ENCODE data around the gene TXN.

GRCh38 chr9:110288503-110288902 lies 32.2 kb upstream of the TXN start:
- TF ChIP-seq CTCF (IDR thresholded peaks at IDR 0.05; ENCODE audit: control extremely low read depth in 1 of 3, insufficient read depth in 1 of 3, low read depth in 1 of 3, low read length in 3 of 3) (no peak), ASH2L (IDR thresholded peaks at IDR 0.05; ENCODE audit: low read length) (no peak), EP300 (IDR thresholded peaks at IDR 0.05; ENCODE audit: borderline replicate concordance in 1 of 2, low read depth in 2 of 2, low read length in 2 of 2) (no peak), RBBP5 (IDR thresholded peaks at IDR 0.05; ENCODE audit: borderline replicate concordance, low read depth, low read length) (no peak), POLR2AphosphoS5 (IDR thresholded peaks at IDR 0.05; ENCODE audit: low read depth, low read length) (no peak), RAD21 (IDR thresholded peaks at IDR 0.05 in 1 of 2, conservative IDR thresholded peaks at IDR 0.05 in 1 of 2; ENCODE audit: low read depth in 2 of 2, low read length in 2 of 2) (no peak)

Data from H1 (cell line).